ENCODE data around the gene PDE6B.
"Not testable (repeated sequence)": the region's sequence is repeated elsewhere in the genome, so short reads cannot be mapped to it uniquely, and the experiment has no call there.

The PDE6B gene

GRCh38 chr4:624705-625590 lies at the start of gene PDE6B:
PDE6B (plus strand) TSS chr4:625573; CDS start chr4:625627, 54 bp downstream.
- no peak for DNase-seq

- DNase-seq: no peak
These were observed 49.0 kb upstream of the PDE6B start, which contains the start of gene TMEM271 for GRCh38 chr4:576245-576821. TMEM271 (minus strand) TSS chr4:576295; CDS start chr4:576062, 233 bp downstream.

- DNase-seq: no peak
These were observed 48.3 kb upstream of the PDE6B start for GRCh38 chr4:576991-577498.

GRCh38 chr4:577499-578450 lies 47.6 kb upstream of the PDE6B start:
- DNase-seq: no peak

GRCh38 chr4:578451-579443 lies 46.6 kb upstream of the PDE6B start:
- DNase-seq: no peak

- no peak for DNase-seq
These were observed 45.7 kb upstream of the PDE6B start for GRCh38 chr4:579543-580175.

- no peak for DNase-seq
These were observed 44.2 kb upstream of the PDE6B start for GRCh38 chr4:581181-581580.

- DNase-seq: no peak
These were observed 43.5 kb upstream of the PDE6B start for GRCh38 chr4:581753-582361.

GRCh38 chr4:583820-584219 lies 41.6 kb upstream of the PDE6B start:
- DNase-seq: no peak

GRCh38 chr4:587671-588350 lies 37.6 kb upstream of the PDE6B start:
- no peak for DNase-seq

- DNase-seq: no peak
These were observed 37.0 kb upstream of the PDE6B start for GRCh38 chr4:588351-588849.

GRCh38 chr4:589219-589963 lies 36.0 kb upstream of the PDE6B start:
- DNase-seq: no peak

- DNase-seq: no peak
These were observed 35.0 kb upstream of the PDE6B start for GRCh38 chr4:590313-590841.

- DNase-seq: not testable (repeated sequence)
These were observed 33.2 kb upstream of the PDE6B start for GRCh38 chr4:592178-592577.

- DNase-seq: no peak
These were observed 32.4 kb upstream of the PDE6B start for GRCh38 chr4:592825-593520.

- no peak for DNase-seq
These were observed 26.4 kb upstream of the PDE6B start for GRCh38 chr4:598925-599324.

- DNase-seq: no peak
These were observed 25.2 kb upstream of the PDE6B start for GRCh38 chr4:600166-600565.

- no peak for DNase-seq
These were observed 24.4 kb upstream of the PDE6B start for GRCh38 chr4:600850-601515.

Data from activated T-cell treated with anti-CD3 and anti-CD28 coated beads, Interleukin-2, amount 50 U/mL, for 1 hour (primary cell).